GM12873 (cell line): ENCODE data around the gene OFD1.

Experiments
- TF ChIP-seq, protein P1 (sequence below): IDR thresholded peaks from 2 replicates; pipeline ENCODE4 v1.5.1; 2012; ENCODE audit warnings: low read depth, mild to moderate bottlenecking, moderate library complexity, low read length, control low read depth; ENCODE audit not compliant: insufficient read depth; ENCODE audit errors: missing control alignments

Gene OFD1

DNA sequence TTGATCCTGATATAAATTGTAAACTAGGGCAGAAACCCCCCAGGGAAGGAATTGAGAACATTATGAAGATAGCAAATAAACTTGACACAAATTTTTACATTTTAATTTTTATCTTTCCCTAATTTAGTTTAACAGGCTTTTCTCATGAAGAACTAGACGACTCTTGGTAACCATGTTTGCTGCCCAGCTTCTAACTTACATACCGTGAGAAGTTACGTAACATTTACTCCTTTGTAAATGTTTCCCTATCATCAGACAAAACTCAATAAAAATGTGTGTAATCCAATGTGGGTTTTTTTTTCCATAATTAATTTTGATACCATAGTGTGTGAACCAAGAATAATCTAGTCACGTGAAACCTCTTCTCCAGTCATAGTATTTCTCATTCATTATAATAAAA lies 34.4 kb downstream of the OFD1 start:
- TF ChIP-seq, protein P1, sequence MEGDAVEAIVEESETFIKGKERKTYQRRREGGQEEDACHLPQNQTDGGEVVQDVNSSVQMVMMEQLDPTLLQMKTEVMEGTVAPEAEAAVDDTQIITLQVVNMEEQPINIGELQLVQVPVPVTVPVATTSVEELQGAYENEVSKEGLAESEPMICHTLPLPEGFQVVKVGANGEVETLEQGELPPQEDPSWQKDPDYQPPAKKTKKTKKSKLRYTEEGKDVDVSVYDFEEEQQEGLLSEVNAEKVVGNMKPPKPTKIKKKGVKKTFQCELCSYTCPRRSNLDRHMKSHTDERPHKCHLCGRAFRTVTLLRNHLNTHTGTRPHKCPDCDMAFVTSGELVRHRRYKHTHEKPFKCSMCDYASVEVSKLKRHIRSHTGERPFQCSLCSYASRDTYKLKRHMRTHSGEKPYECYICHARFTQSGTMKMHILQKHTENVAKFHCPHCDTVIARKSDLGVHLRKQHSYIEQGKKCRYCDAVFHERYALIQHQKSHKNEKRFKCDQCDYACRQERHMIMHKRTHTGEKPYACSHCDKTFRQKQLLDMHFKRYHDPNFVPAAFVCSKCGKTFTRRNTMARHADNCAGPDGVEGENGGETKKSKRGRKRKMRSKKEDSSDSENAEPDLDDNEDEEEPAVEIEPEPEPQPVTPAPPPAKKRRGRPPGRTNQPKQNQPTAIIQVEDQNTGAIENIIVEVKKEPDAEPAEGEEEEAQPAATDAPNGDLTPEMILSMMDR = no peak

DNA sequence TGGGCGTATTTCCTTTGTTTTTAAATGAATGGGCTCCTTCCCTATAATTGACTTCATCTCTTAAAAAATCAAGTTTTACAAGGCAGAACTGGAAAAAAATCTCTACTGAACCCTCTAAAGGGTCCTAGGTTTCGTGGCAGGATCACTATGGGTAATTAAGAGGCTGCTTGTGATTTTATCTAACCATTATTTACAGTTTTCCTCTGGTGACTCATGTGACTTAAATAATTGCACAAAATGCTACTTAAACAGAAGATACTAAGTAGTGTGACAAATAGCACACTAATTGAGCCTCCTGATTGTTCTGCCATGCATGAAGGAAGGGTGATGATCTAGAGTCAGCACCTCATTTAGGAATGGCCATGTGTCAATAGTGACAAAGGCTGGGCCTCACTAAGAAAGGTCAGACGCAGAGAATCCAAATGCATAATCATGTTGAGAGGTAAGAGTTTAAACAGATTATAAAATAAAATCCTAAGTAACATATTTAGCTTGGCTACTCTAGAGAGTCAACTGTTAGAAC lies 35.5 kb downstream of the OFD1 start:
- TF ChIP-seq, protein P1 = no peak

DNA sequence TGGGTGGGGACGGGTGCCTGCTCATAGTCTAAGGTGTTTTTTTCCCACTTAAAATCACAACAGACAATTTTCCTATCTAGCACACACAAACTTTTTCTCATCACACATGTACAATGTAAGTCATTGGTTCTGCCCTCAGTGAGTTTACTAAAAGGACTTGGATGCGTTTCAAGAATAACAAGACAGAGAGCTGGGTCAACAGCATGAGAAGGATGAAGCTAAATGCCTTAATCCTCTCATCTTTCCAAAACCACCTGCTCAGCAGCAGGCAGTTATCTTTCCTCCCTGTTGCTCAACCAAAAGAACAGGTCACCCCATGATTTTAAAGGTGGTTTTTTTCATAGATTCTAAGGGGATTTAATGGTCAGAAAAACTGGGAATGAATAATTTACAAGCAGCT lies 40.1 kb downstream of the OFD1 start:
- TF ChIP-seq, protein P1 = no peak

DNA sequence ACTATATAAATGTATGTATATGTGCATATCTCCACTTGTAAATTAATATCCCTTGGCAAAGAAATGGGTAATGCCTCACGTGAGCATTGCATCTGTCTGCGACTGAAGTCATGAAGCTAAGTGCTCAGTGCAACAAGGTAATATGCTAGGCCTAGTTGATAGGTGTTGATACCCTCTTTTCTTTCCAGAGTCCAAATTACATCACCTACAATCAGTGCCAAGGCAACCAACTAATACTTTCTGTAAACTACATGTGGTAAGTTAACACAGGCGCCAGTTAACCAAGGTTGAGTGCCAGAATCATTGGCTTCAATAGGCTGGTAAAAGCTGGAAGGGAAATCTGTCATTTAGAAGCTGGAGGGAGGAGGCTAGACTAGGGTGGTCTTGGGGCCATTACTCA lies 41.3 kb downstream of the OFD1 start:
- TF ChIP-seq, protein P1 = no peak

DNA sequence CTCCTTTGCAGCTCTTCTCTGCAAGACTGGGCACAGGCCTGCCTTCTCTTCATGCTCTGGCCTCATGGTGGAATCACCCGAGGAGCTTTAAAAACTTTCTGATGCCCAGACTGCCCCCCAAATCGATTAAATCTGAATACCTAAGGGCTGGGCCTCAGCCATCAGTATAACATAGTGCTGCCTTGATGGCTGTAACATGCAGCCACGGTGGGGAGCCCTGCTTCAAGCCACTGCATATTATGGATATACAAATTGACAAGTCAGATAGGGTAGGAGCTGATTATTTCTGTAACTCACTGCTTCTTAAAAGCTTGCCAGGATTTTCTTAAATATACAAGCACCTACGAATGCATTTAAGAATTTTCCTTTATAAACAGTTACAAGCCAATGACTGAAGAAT lies 41.8 kb downstream of the OFD1 start:
- TF ChIP-seq, protein P1 = no peak

DNA sequence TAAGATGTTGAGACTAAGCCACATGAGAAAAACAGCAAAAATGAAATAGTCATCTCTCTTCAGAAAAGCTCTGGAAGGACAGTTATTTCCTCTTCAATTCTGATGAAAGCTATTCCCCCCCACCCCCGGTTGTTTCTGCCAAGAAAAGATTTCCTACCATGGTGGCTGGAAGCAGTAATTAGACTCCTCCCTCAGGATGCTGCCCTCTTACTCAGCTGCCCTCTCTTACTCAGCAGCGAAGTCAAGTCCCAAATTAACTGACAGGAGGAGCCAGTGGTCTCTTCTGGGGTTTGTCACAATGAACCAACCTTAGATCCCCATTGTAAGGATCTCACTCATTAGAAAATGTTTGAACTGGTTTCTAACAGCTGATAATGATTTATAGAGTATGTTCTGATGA lies 44.4 kb downstream of the OFD1 start:
- TF ChIP-seq, protein P1 = no peak

DNA sequence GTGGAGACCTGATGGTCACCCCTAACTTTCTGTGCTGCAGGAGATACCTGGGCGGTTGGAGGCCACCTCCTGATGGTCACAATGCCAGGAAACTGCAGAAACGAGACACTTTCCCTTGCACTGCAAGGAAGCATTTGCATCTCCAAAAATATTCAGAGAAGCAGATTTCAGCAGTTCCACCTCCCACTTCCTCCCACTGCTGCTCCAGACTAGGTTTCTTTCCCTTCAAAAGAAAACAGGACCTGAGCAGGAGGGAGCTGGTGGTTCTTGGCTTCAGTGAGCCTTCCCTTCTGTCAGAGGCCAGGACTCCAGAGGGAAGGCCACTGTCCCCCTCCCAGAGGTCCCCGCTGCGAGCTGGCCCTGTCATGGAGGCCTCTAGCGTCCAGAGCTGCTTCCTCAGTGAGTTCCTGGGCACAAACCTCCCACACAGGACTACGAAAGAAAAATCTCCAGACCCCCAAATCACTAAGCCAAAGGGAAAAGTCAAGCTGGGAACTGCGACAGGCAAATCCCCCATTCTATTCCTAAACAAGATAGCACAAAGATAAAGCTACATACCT lies 46.4 kb downstream of the OFD1 start:
- TF ChIP-seq, protein P1 = no peak
